Inflammatory macrophage treated with lipopolysaccharide for 1 hour (primary cell): ENCODE results near the gene C9.
A peak's percentile ranks its signal among the peaks of the same experiment; 100 is the strongest.
"Not testable (repeated sequence)": the region's sequence is repeated elsewhere in the genome, so short reads cannot be mapped to it uniquely, and the experiment has no call there.

Source experiments
- DNase-seq, 2 donors: peaks; one replicate each; pipeline ENCODE4 v3.0.0-alpha.2; 2020 to 2022

C9 gene

DNA sequence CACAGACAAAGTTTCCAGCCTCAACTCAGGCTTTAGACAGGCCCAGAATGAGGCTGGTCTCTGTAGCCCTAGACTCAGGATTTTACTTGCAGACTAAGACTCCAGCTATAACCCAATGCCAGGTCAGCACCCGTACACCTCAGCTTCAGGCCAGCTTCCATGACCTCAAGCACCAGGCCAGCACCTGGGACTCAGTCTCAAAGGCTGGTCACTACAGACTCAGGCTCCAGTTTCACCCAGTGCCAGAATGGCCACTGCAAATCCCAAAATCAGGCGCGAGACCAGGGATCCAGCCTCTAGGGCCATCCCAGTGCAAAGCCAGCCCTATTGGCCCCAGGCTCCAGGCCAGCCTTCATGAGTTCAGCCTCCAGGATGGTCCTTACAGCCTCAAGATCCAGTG is 44.9 kb downstream of the C9 start:
- DNase-seq = no peak

DNA sequence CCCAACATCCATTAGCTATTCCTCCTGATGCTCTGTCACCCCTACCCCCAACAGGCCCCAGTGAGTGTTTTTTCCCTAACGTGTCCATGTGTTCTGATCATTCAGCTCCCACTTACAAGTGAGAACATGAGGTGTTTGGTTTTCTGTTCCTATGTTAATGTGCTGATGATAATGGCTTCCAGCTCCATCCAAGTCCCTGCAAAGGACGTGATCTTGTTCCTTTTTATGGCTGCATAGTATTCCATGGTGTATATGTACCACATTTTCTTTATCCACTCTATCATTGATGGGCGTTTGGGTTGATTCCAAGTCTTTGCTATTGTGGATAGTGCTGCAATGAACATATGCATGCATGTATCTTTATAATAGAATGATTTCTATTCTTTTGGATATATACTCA is 47.8 kb downstream of the C9 start:
- DNase-seq = not testable (repeated sequence)

- no peak for DNase-seq
Measured at GRCh38 chr5:39315995-39316394, 48.3 kb downstream of the C9 start.

- DNase-seq = no peak
Measured at GRCh38 chr5:39314591-39314990, 49.7 kb downstream of the C9 start.

- no peak for DNase-seq
Measured at GRCh38 chr5:39309534-39309933, 54.8 kb downstream of the C9 start.

- peak; percentile 30 to 44 for DNase-seq
Measured at GRCh38 chr5:39302472-39302871, 61.8 kb downstream of the C9 start.

DNA sequence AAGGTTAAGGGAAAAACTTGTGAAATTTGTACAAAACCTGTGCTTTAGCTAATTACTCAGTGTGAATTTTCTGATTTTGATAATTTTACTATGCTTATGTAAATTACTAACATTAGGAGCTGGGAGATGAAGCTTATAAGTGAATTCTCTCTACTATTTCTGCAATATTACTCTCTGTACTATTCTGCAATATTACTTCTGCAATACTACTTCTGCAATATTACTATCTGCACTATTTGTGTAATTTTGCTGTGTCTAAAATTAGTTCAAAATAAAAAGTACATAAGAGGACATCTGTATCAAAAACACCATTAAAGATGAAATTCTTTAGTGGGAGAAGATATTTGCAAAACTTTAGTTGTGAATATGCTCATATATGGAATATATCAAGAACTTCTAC is 62.9 kb downstream of the C9 start:
- peak; percentile 59 to 68 for DNase-seq

DNA sequence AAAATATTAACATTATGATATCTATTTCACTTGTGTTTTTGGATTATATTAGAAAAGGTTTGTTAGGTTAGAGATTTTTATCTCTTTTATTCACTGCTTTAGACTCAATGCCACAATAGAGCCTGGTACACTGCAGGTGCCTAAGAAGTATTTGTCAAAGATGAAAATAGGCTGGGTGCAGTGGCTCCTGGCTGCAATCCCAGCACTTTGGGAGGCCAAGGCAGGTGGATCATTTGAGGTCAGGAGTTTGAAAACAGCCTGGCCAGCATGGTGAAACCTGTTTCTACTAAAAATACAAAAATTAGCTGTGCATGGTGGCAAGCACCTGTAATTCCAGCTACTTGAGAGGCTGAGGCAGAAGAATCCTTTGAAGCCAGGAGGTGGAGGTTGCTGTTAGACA is 64.3 kb downstream of the C9 start:
- no peak for DNase-seq

DNA sequence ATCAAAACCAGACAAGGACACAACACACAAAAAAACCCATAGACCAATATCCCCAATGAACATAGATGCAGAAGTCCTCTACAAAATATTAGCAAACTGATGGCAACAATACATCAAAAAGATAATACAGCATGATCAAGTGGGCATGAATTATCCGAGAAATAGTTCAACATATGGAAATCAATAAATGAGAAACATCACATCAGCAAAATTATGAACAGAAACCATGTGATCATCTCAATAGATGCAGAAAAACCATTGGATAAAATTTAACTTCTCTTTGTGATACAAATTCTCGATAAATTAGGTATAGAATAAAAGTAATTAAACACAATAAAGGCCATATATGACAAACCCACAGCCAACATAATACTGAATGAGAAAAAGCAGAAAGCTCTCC is 69.6 kb downstream of the C9 start:
- no peak for DNase-seq

DNA sequence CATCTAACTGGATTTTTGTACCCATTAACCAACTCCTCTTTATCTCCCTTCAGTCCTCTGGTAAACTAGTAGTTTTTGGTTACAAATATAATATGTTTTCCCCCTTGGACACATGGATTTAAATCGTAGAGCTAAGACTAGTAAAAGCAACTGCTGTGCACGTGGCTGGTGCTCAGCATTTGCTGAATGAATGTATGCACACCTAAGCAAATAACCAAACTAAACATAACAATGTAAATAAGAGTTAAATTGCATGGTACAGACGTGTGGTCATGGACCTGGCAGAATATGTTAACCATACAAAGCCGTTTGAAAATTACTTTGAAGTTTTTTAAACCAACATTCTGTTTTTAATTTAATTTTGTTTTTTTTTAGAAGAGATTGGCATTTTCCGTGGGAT is 79.7 kb downstream of the C9 start:
- no peak for DNase-seq

- DNase-seq = peak; percentile 72 to 79
Measured at GRCh38 chr5:39283231-39283818, 81.0 kb downstream of the C9 start.

DNA sequence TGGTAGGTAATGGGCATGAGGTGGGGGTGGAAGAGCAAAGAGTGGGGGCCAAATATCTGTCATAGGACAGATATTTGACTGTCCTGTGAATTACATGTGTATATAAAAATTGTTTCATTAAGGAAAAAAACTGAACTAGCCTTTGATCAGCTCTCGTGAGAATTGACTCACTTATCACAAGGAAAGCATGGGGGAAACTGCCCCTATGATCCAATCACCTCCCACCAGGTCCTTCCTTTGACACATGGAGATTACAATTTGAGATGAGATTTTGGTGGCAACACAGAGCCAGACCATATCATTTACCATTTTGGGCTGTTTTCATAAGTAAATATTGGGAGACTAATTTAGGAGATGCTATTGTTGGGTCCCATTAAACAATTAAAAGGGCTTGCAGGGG is 81.7 kb downstream of the C9 start:
- peak in 1 of 2 donors; percentile 70 for DNase-seq

DNA sequence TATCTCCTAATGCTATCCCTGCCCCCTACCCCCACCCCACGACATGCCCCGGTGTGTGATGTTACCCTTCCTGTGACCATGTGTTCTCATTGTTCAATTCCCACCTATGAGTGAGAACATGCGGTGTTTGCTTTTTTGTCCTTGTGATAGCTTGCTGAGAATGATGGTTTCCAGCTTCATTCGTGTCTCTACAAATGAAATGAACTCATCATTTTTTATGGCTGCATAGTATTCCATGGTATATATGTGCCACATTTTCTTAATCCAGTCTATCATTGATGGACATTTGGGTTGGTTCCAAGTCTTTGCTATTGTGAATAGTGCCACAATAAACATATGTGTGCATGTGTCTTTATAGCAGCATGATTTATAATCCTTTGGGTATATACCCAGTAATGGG is 88.4 kb downstream of the C9 start:
- not testable (repeated sequence) for DNase-seq

DNA sequence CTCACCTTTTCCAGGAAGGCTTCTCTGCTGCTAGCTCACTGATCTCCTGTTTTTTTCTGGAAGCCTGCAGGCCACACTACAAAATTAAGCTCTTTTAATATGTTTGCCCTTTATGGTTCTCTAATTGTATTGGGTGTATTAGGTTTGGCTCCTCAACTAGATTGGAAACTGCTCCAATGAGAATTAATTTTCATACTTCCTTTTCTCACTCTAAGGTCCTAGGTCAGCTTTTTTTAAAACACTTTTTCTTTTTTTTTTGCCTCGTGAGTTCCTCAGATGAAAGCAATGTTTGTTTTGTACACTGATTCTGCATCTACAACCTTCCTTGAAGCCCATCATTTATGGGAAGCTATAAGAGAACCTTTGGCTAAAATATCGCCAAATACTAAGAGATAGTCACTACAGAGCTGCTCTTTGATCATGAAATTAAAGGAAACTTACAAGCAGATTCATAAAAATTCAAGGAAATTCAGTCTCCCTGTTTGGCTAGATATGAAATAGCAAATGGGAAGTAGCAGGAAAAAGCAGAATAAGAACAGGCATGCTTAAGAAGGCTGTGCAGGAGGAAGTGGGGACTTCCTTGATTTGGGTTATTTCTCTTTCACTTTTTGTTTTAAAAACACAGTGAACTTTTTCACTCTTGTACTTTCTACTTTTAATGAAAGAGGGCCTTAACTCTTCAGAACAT is 89.8 kb downstream of the C9 start:
- peak; percentile 67 to 73 for DNase-seq

DNA sequence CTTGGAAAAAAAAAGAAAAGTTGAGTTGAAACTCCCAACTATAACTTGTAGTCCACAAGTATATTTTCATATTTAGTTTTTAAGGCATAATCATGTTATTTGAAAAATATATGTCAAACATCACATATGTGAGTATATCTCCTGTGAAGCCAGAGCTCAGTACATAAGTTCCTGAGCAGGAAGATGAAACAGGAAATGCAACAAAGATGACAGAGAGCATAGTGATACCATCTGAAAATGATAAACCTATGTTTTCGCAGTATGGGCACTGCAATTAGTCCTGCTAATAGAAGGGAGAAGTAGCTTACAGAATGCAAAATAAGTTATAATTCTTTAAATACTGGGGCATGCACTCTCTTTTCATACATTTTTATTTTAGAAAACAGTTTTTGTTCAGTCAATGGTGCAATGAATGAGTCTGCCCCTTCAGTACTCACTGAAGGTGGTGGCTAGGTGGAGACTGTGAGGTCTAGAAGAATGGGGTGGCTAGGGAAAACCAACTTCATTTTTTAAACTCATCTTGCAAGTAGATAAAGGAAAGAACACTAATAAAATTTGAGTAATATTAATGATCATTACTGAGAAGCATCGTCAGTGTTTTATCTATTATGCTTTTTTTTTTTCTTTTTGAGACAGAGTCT is 90.9 kb downstream of the C9 start:
- peak in 1 of 2 donors; percentile 35 for DNase-seq

- DNase-seq = not testable (repeated sequence)
Measured at GRCh38 chr5:39272869-39273231, 91.4 kb downstream of the C9 start.

DNA sequence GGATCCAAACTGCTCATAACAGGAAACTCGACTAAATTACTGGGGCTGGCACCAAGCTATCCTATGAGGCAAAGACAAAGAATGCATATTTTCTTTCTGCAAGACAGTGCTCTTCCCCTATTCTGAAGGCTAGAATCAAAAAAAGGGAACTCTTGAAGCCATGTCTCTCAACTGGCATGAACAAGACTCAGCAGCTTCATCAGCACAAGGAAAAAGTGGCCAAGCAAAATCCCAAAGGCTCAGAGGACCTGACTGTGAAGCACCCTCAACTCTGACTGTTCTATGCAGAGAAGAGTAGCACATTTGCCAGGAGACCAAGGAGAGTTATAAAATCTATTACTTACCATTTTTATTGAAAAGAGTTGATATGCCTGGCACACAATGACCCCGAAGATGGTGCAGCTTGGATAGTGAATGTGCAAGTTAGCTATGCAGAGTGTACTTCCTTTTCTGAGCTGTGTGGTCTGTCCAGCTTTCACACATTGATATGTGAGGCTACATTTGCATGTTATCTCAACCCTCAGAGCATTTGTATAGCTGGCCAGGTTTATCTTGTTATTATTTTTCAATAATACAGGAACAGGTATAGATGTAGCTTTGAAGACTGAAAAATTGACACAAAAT is 94.0 kb downstream of the C9 start:
- DNase-seq = peak; percentile 68 to 72

DNA sequence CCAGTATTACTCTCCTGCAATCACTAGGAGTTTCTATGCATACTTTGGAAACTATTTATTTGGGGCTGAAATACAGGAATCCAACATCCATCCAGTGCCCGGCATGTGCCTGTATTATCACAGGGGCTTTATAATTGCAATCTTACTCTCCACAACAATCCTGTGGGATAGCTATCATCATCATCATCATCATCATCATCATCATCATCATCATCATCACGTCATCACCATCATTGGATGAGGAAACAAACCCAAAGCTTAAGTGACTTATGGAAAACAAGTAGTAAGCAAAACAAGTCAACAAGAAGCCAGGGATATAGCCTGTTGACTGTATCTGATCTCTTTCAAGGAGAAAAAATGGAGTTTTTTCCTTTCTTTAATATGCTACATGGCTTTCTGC is 97.1 kb downstream of the C9 start:
- no peak for DNase-seq

GRCh38 chr5:39266442-39266841 is 97.9 kb downstream of the C9 start:
- peak; percentile 43 to 58 for DNase-seq

- no peak for DNase-seq
Measured at GRCh38 chr5:39264528-39264927, 99.8 kb downstream of the C9 start.

DNA sequence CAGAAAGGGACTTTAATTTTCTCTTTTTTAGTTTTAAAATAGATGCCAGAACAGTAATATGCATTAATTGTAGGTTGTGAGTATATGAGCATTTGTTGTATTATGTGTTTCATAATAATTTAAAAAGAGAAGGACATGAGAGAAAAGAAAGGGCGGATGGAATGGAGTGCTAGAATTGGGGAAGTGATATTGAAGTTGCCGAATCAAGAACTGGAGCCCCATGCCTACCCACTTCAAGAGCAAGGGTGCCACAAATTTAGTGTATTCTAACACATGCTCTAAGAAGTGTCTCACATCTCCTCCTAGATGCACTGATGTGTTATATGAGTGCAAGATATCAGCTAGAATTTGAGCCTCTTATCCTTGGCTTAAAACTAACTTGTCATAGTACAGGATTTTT is 101.3 kb downstream of the C9 start:
- peak; percentile 57 to 59 for DNase-seq

- DNase-seq = no peak
Measured at GRCh38 chr5:39260095-39260494, 104.2 kb downstream of the C9 start.

- no peak for DNase-seq
Measured at GRCh38 chr5:39257554-39257953, 106.7 kb downstream of the C9 start.
